Thoracic aorta (tissue), 2 donors: Measurements from ENCODE around the gene RBBP4. TPM values are rescaled to one million over a fixed set of nuclear protein-coding genes. Genes with fewer than 3 reads are reported as not detected.
"Not testable (repeated sequence)": the region's sequence is repeated elsewhere in the genome, so short reads cannot be mapped to it uniquely, and the experiment has no call there.

Source experiments
- ATAC-seq: fragments of 150-250 bp; one replicate; pipeline ENCODE4 v1.8.0; 2017; ENCODE audit warnings: low read depth; ENCODE audit not compliant: insufficient number of reproducible peaks, low FRiP score
- DNase-seq: peaks from one replicate; pipeline ENCODE4 v3.0.0-alpha.2; 2020; ENCODE audit warnings: low spot score
- H3K27ac ChIP-seq, 2 donors: fragments of 200-600 bp; sonication (generic); 1 replicate in 1 of 2; 2 replicates in 1 of 2; pipeline ENCODE4 v1.5.1; 2016; ENCODE audit warnings: mild to moderate bottlenecking in 2 of 2, moderate library complexity in 2 of 2
- H3K27me3 ChIP-seq: fragments of 200-600 bp; sonication (generic); replicated peaks from 2 replicates; pipeline ENCODE4 v1.6.0; 2016; ENCODE audit warnings: mild to moderate bottlenecking; ENCODE audit not compliant: insufficient read depth
- H3K36me3 ChIP-seq: fragments of 200-600 bp; sonication (generic); one replicate; pipeline ENCODE4 v1.5.1; 2016
- H3K4me1 ChIP-seq, 2 donors: fragments of 200-600 bp; sonication (generic); 1 replicate in 1 of 2; 2 replicates in 1 of 2; pipeline versions ENCODE4 v1.5.1 to v1.6.0; 2016; ENCODE audit warnings: low read depth in 2 of 2, mild to moderate bottlenecking in 1 of 2; ENCODE audit not compliant: control insufficient read depth in 1 of 2
- H3K4me3 ChIP-seq: fragments of 200-600 bp; sonication (generic); 2 replicates; pipeline ENCODE4 v1.5.1; 2016; ENCODE audit warnings: mild to moderate bottlenecking
- H3K9me3 ChIP-seq: fragments of 200-600 bp; sonication (generic); 2 replicates; pipeline ENCODE4 v1.5.1; 2016
- total RNA-seq, 2 donors: library from RNA; depleted of rRNA; stranded (reverse); fragments of >200 nt; gene quantifications; one replicate each; pipeline versions ENCODE4 v1.1.0 to v1.2.3, GENCODE V29; 2016
- TF ChIP-seq, protein P1 (sequence below): fragments of 200-600 bp; sonication (generic); IDR thresholded peaks from one replicate; pipeline ENCODE4 v1.5.1; 2019; ENCODE audit warnings: antibody characterized with exemption

Gene RBBP4
- total RNA-seq, 2 donors from 2014 or later: 66.9 to 80.8 TPM

DNA sequence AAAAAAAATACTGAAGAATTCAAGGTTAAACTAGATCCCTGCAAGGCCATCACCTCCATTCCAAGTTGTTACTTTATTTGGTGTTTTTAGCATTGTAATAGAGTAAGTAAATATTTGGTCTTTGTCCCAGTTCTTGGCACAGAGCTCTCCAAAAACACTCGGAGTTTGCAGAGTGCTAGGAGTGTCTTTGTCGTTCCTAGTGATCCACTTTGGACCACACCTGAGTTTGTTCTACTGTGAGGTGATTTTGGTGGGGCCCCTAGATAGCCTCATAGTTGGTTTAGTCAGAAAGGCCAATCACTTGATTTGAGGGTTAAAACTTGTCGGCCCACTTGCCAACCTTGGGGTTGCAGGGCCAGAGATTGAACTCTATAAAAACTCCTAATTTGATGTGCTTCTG, 25.9 kb downstream of the RBBP4 start:
- peaks cover 0 to 14% of the 10 kb centered on the region in 2 donors for H3K4me1 ChIP-seq
- peaks cover 48% of the 10 kb centered on the region for H3K36me3 ChIP-seq
- no peak for DNase-seq
- TF ChIP-seq, protein P1, sequence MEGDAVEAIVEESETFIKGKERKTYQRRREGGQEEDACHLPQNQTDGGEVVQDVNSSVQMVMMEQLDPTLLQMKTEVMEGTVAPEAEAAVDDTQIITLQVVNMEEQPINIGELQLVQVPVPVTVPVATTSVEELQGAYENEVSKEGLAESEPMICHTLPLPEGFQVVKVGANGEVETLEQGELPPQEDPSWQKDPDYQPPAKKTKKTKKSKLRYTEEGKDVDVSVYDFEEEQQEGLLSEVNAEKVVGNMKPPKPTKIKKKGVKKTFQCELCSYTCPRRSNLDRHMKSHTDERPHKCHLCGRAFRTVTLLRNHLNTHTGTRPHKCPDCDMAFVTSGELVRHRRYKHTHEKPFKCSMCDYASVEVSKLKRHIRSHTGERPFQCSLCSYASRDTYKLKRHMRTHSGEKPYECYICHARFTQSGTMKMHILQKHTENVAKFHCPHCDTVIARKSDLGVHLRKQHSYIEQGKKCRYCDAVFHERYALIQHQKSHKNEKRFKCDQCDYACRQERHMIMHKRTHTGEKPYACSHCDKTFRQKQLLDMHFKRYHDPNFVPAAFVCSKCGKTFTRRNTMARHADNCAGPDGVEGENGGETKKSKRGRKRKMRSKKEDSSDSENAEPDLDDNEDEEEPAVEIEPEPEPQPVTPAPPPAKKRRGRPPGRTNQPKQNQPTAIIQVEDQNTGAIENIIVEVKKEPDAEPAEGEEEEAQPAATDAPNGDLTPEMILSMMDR: no peak
- no peak for ATAC-seq
- no peaks in the 10 kb centered on the region for H3K27me3 ChIP-seq
- H3K4me3 ChIP-seq: no peak overlapping the region
- peak overlapping the region; percentile 3 to 15 for H3K27ac ChIP-seq
- H3K9me3 ChIP-seq: no peaks in the 10 kb centered on the region

DNA sequence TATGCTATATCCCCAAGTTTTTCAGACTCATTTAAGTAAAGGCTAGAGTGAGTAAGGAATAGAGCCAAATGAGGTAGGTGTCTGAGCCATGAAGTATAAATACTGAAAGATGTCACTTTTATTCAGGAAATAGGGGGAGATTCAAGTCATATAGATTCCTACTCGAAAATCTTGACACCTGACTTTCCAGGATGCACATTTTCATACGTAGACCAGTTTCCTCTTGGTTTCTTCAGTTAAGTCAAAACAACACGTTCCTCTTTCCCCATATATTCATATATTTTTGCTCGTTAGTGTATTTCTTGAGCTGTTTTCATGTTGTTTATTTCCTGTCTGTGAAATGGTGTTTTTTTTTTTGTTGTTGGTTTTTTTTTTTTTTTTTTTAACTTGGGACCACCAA, 29.0 kb downstream of the RBBP4 start:
- H3K36me3 ChIP-seq: peaks cover 40% of the 10 kb centered on the region
- peaks cover 5 to 29% of the 10 kb centered on the region in 2 donors for H3K4me1 ChIP-seq
- not testable (repeated sequence) for DNase-seq, H3K27ac ChIP-seq, H3K9me3 ChIP-seq, H3K4me3 ChIP-seq, H3K27me3 ChIP-seq, ATAC-seq

DNA sequence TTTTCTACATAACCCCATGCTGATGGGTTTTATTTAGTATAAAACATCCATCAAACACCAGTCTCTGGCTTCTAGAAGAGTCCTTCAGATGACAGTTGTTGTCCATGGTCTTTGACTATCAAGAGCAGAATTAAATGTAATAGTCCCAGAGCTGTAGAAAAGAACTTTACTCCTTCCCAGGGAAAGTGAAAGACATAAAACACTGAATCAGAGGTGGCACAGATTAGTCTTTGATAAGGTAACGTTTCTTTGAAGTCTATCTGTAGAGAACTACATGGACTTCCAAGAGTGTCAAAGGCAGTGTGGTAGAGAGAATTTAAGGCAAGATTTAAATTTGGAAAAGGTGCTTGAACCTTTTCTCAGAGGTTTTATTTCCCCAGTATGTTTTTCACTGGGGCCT, 29.6 kb downstream of the RBBP4 start:
- Histone ChIP-seq H3K4me3 (no peak overlapping the region), H3K36me3 (peaks cover 42% of the 10 kb centered on the region), H3K4me1 (peaks cover 5 to 35% of the 10 kb centered on the region in 2 donors), H3K9me3 (no peaks in the 10 kb centered on the region), H3K27ac (no peak overlapping the region), H3K27me3 (no peaks in the 10 kb centered on the region)
- DNase-seq (no peak), ATAC-seq (no peak)
- TF ChIP-seq, protein P1: no peak

DNA sequence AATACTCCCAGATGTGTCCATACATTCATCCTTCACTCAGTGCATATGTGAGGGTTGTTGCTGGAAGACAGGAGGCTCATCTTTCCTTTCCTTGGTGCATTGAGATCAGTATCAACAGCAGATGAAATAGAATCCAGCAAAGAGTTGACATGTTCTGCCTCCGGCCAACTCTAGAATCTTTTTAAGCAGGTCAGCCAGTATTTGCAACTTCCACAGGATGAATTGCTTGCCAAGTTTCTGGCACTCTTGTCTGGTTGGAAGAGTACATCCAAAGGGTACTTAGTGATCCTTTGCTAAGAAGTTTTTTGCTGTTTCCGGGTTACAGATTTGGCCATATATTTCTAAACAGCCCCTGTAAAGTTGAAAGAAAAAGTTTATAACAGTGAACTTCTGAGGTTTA, 30.5 kb downstream of the RBBP4 start:
- no peaks in the 10 kb centered on the region for H3K9me3 ChIP-seq
- H3K27me3 ChIP-seq: no peaks in the 10 kb centered on the region
- DNase-seq (no peak), ATAC-seq (no peak)
- H3K4me1 ChIP-seq: peaks cover 5 to 41% of the 10 kb centered on the region in 2 donors
- no peak overlapping the region for H3K4me3 ChIP-seq
- peaks cover 45% of the 10 kb centered on the region for H3K36me3 ChIP-seq
- TF ChIP-seq, protein P1: no peak
- no peak overlapping the region for H3K27ac ChIP-seq

DNA sequence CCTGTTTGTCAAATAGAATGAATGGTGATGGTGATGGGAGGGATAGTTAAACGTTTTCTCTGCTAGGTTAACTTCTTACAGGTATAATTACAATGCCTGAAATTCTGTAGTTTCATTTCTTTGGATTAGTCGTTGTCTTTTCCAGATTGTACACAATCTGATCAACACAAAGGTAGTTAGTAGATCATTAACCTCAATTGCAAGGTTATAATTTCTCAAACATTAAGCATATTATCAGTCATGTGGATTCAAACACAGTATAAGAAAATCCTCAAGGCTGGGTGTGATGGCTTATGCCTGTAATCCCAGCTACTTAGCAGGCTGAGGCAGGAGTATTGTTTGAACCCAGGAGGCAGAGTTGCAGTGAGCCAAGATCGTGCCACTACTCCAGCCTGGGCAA, 31.0 kb downstream of the RBBP4 start:
- H3K27me3 ChIP-seq: no peaks in the 10 kb centered on the region
- no peak overlapping the region for H3K4me3 ChIP-seq
- ATAC-seq: no peak
- no peak overlapping the region for H3K27ac ChIP-seq
- TF ChIP-seq, protein P1: no peak
- no peaks in the 10 kb centered on the region for H3K9me3 ChIP-seq
- peaks cover 5 to 45% of the 10 kb centered on the region in 2 donors for H3K4me1 ChIP-seq
- H3K36me3 ChIP-seq: peaks cover 48% of the 10 kb centered on the region
- DNase-seq: no peak

DNA sequence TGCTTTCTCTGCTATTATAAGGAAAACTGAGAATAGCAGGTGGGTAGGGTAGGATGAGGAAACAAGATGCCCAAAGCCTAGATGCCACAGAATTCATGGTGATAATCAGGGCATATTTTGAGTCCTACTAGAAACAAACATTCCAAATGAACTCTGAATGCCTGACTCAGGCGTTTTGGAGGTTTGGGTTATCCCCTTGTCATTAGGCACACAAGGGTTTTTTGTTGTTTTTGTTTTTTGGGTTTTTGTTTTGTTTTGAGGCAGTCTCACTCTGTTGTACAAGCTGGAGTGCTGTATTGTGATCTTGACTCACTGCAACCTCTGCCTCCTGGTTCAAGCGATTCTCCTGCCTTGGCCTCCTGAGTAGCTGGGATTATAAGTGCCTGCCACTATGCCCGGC, 32.4 kb downstream of the RBBP4 start:
- Histone ChIP-seq H3K9me3 (no peaks in the 10 kb centered on the region), H3K27me3 (no peaks in the 10 kb centered on the region), H3K36me3 (peaks cover 45% of the 10 kb centered on the region), H3K4me1 (peaks cover 5 to 45% of the 10 kb centered on the region in 2 donors), H3K27ac (peak overlapping the region in 1 of 2 donors; percentile 22), H3K4me3 (no peak overlapping the region)
- no peak for ATAC-seq
- TF ChIP-seq, protein P1: no peak
- no peak for DNase-seq
